ENCODE results near the gene KAT6B. TPM values are rescaled to one million over a fixed set of nuclear protein-coding genes. Genes with fewer than 3 reads are reported as not detected.

KAT6B gene
- total RNA-seq, 2 donors from 2014 or later = 25.3 to 39.1 TPM

GRCh38 chr10:75070476-75070875 lies 244.1 kb downstream of the KAT6B start:
- no peak for TF ChIP-seq CTCF (conservative IDR thresholded peaks at IDR 0.05)
- no peaks in the 10 kb centered on the region for H3K36me3 ChIP-seq (ENCODE audit: control insufficient read depth, insufficient read depth, low read length)
- no peaks in the 10 kb centered on the region for H3K9me3 Mint-ChIP-seq
- H3K27ac Mint-ChIP-seq = no peak overlapping the region
- H3K4me3 Mint-ChIP-seq = no peak overlapping the region
- no peak overlapping the region for H3K27ac ChIP-seq (ENCODE audit: low read depth, low read length)
- H3K4me1 Mint-ChIP-seq = peaks cover 26% of the 10 kb centered on the region
- peaks cover 9% of the 10 kb centered on the region for H3K4me1 ChIP-seq (ENCODE audit: control insufficient read depth, insufficient read depth, low read length)
- WGBS, 2 experiments (ENCODE audit: insufficient coverage in 1 of 2, insufficient read length in 1 of 2) = 97% methylated on average over 11 of the region's 11 CpGs
- peaks cover 25% of the 10 kb centered on the region for H3K27me3 ChIP-seq (ENCODE audit: control insufficient read depth, insufficient read depth, low read length, poor library complexity, severe bottlenecking)
- no peaks in the 10 kb centered on the region for H3K9me3 ChIP-seq (ENCODE audit: control insufficient read depth, low read length)
- H3K36me3 Mint-ChIP-seq (ENCODE audit: low read depth) = no peaks in the 10 kb centered on the region
- H3K4me3 ChIP-seq (ENCODE audit: low read length) = no peak overlapping the region
- no peak for DNase-seq
- H3K27me3 Mint-ChIP-seq (ENCODE audit: insufficient read depth) = peaks cover 53% of the 10 kb centered on the region
- no peak overlapping the region for H3K9ac ChIP-seq (ENCODE audit: extremely low read depth, low read length, poor library complexity, severe bottlenecking)

- H3K9me3 ChIP-seq (ENCODE audit: control insufficient read depth, low read length) = no peaks in the 10 kb centered on the region
- Mint-ChIP-seq H3K27ac (no peak overlapping the region), H3K4me3 (no peak overlapping the region), H3K36me3 (ENCODE audit: low read depth) (no peaks in the 10 kb centered on the region), H3K9me3 (no peaks in the 10 kb centered on the region), H3K27me3 (ENCODE audit: insufficient read depth) (peaks cover 49% of the 10 kb centered on the region), H3K4me1 (peaks cover 28% of the 10 kb centered on the region)
- no peak overlapping the region for H3K27ac ChIP-seq (ENCODE audit: low read depth, low read length)
- DNase-seq = no peak
- no peak overlapping the region for H3K9ac ChIP-seq (ENCODE audit: extremely low read depth, low read length, poor library complexity, severe bottlenecking)
- H3K4me3 ChIP-seq (ENCODE audit: low read length) = no peak overlapping the region
- peaks cover 9% of the 10 kb centered on the region for H3K4me1 ChIP-seq (ENCODE audit: control insufficient read depth, insufficient read depth, low read length)
- no peaks in the 10 kb centered on the region for H3K36me3 ChIP-seq (ENCODE audit: control insufficient read depth, insufficient read depth, low read length)
- TF ChIP-seq CTCF (conservative IDR thresholded peaks at IDR 0.05) = no peak
- H3K27me3 ChIP-seq (ENCODE audit: control insufficient read depth, insufficient read depth, low read length, poor library complexity, severe bottlenecking) = peaks cover 22% of the 10 kb centered on the region
- 82 to 98% methylated on average over 3 to 7 of the region's 7 CpGs for WGBS, 2 experiments (ENCODE audit: insufficient coverage in 1 of 2, insufficient read length in 1 of 2)
Measured at GRCh38 chr10:75070961-75071428, 244.6 kb downstream of the KAT6B start.

- H3K4me1 ChIP-seq (ENCODE audit: control insufficient read depth, insufficient read depth, low read length) = peaks cover 11% of the 10 kb centered on the region
- Mint-ChIP-seq H3K4me3 (no peak overlapping the region), H3K9me3 (no peaks in the 10 kb centered on the region), H3K27me3 (ENCODE audit: insufficient read depth) (peaks cover 49% of the 10 kb centered on the region), H3K27ac (no peak overlapping the region), H3K4me1 (peaks cover 34% of the 10 kb centered on the region), H3K36me3 (ENCODE audit: low read depth) (no peaks in the 10 kb centered on the region)
- peaks cover 15% of the 10 kb centered on the region for H3K27me3 ChIP-seq (ENCODE audit: control insufficient read depth, insufficient read depth, low read length, poor library complexity, severe bottlenecking)
- H3K27ac ChIP-seq (ENCODE audit: low read depth, low read length) = no peak overlapping the region
- no peaks in the 10 kb centered on the region for H3K36me3 ChIP-seq (ENCODE audit: control insufficient read depth, insufficient read depth, low read length)
- H3K4me3 ChIP-seq (ENCODE audit: low read length) = no peak overlapping the region
- 92 to 93% methylated on average over 6 to 14 of the region's 14 CpGs for WGBS, 2 experiments (ENCODE audit: insufficient coverage in 1 of 2, insufficient read length in 1 of 2)
- TF ChIP-seq CTCF (conservative IDR thresholded peaks at IDR 0.05) = no peak
- H3K9ac ChIP-seq (ENCODE audit: extremely low read depth, low read length, poor library complexity, severe bottlenecking) = no peak overlapping the region
- H3K9me3 ChIP-seq (ENCODE audit: control insufficient read depth, low read length) = no peaks in the 10 kb centered on the region
- no peak for DNase-seq
Measured at GRCh38 chr10:75071756-75072155, 245.4 kb downstream of the KAT6B start.

Measured in endodermal cell (in vitro differentiated cells).